Karpas-422 (cell line): ENCODE measurements around the gene CDC14B. TPM values are rescaled to one million over a fixed set of nuclear protein-coding genes. Genes with fewer than 3 reads are reported as not detected.

ENCODE experiments used
- DNase-seq: peaks from one replicate; pipeline ENCODE4 v3.0.0-alpha.2; 2015
- H2AFZ ChIP-seq: fragments of 200-600 bp; sonication (generic); 2 replicates; pipeline ENCODE4 v1.6.1; 2014; ENCODE audit warnings: antibody characterized with exemption, low read length, mixed read lengths
- H3K27ac ChIP-seq: fragments of 200-600 bp; sonication (generic); 2 replicates; pipeline ENCODE4 v1.5.1; 2014; ENCODE audit warnings: mild to moderate bottlenecking, low read length, moderate library complexity
- H3K27me3 ChIP-seq: fragments of 200-600 bp; sonication (generic); 2 replicates; pipeline ENCODE4 v1.6.1; 2014; ENCODE audit warnings: low read length, mixed read lengths
- H3K36me3 ChIP-seq: fragments of 200-600 bp; sonication (generic); 2 replicates; pipeline ENCODE4 v1.6.1; 2014; ENCODE audit warnings: low read length, mixed read lengths; ENCODE audit not compliant: insufficient read depth
- H3K4me1 ChIP-seq: fragments of 200-600 bp; sonication (generic); 2 replicates; pipeline ENCODE4 v1.6.1; 2014; ENCODE audit warnings: mild to moderate bottlenecking, low read length, mixed read lengths
- H3K4me2 ChIP-seq: fragments of 200-600 bp; sonication (generic); 2 replicates; pipeline ENCODE4 v1.6.1; 2014; ENCODE audit warnings: low read length, low read depth, mild to moderate bottlenecking; ENCODE audit not compliant: poor library complexity, severe bottlenecking
- H3K4me3 ChIP-seq: fragments of 200-600 bp; sonication (generic); 2 replicates; pipeline ENCODE4 v1.5.1; 2014; ENCODE audit warnings: mild to moderate bottlenecking, antibody characterized with exemption, low read length, mixed read lengths
- H3K79me2 ChIP-seq: fragments of 200-600 bp; sonication (generic); 2 replicates; pipeline ENCODE4 v1.6.1; 2014; ENCODE audit warnings: mild to moderate bottlenecking, low read length, mixed read lengths
- H3K9ac ChIP-seq: fragments of 200-600 bp; sonication (generic); 2 replicates; pipeline ENCODE4 v1.6.0; 2014; ENCODE audit warnings: low read length
- H3K9me2 ChIP-seq: fragments of 200-600 bp; sonication (generic), shearing (Covaris generic); replicated peaks from 2 replicates; pipeline ENCODE4 v1.6.0; 2014; ENCODE audit warnings: mild to moderate bottlenecking, low read length, moderate library complexity; ENCODE audit not compliant: insufficient read depth
- H3K9me3 ChIP-seq: fragments of 300-700, 200-600 bp; sonication (generic); 2 replicates; pipeline ENCODE4 v1.6.1; 2014; ENCODE audit warnings: low read length, mixed read lengths
- H4K20me1 ChIP-seq: fragments of 200-600 bp; sonication (generic); 2 replicates; pipeline ENCODE4 v1.6.1; 2014; ENCODE audit warnings: mild to moderate bottlenecking, antibody characterized with exemption, low read length, low read depth; ENCODE audit not compliant: insufficient read depth
- total RNA-seq: library from RNA; depleted of rRNA; stranded (reverse); fragments of >200 nt; shearing (Covaris generic); gene quantifications from 2 replicates; pipeline ENCODE4 v1.2.3, GENCODE V29; 2014; ENCODE audit warnings: low replicate concordance

CDC14B gene
- total RNA-seq, 1 experiment from 2014 or later, result 1.3 TPM

- no peak overlapping the region for H2AFZ ChIP-seq
- no peaks in the 10 kb centered on the region for H3K79me2 ChIP-seq
- H3K4me2 ChIP-seq, result no peak overlapping the region
- H3K4me3 ChIP-seq, result no peak overlapping the region
- no peaks in the 10 kb centered on the region for H3K27me3 ChIP-seq
- H3K27ac ChIP-seq, result no peak overlapping the region
- DNase-seq, result no peak
- no peaks in the 10 kb centered on the region for H4K20me1 ChIP-seq
- no peaks in the 10 kb centered on the region for H3K9me3 ChIP-seq
- H3K4me1 ChIP-seq, result no peaks in the 10 kb centered on the region
- H3K36me3 ChIP-seq, result no peaks in the 10 kb centered on the region
- no peak overlapping the region for H3K9ac ChIP-seq
- H3K9me2 ChIP-seq, result no peaks in the 10 kb centered on the region
Observed at GRCh38 chr9:96490534-96491078, 129.0 kb downstream of the CDC14B start.

DNA sequence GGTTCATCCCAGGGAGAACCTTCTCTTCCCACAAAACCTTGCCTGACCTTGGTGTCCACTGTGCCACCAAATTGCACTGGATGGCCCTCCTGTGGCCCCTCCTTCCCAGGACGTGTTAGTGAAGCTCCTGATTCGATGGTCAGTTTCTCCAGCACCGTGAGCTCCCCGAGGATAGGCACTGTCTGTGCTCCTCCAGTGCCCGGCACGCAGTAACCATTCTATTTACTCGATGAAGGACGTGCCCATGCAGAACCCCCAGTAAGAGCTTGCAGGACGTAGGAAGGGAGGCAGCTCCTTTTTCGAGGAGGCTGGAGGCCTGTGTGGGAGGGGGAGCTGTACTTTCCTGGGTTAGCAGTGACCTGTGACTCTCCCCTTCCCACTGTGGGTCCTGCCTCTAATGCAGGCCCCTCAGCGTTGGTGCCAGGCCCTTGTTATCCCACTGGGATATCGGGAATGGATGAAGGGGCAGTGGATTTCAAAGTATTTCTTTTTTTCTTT, 130.1 kb downstream of the CDC14B start:
- H3K9me3 ChIP-seq, result no peaks in the 10 kb centered on the region
- H3K4me3 ChIP-seq, result no peak overlapping the region
- H3K27me3 ChIP-seq, result no peaks in the 10 kb centered on the region
- no peaks in the 10 kb centered on the region for H3K9me2 ChIP-seq
- H3K79me2 ChIP-seq, result no peaks in the 10 kb centered on the region
- no peaks in the 10 kb centered on the region for H4K20me1 ChIP-seq
- H2AFZ ChIP-seq, result no peak overlapping the region
- H3K27ac ChIP-seq, result no peak overlapping the region
- H3K9ac ChIP-seq, result no peak overlapping the region
- H3K36me3 ChIP-seq, result no peaks in the 10 kb centered on the region
- no peak for DNase-seq
- no peak overlapping the region for H3K4me2 ChIP-seq
- peaks cover 5% of the 10 kb centered on the region for H3K4me1 ChIP-seq

- Histone ChIP-seq H3K9me3 (no peaks in the 10 kb centered on the region), H3K4me1 (peaks cover 12% of the 10 kb centered on the region), H4K20me1 (no peaks in the 10 kb centered on the region), H3K9me2 (no peaks in the 10 kb centered on the region), H2AFZ (no peak overlapping the region), H3K9ac (no peak overlapping the region), H3K4me3 (no peak overlapping the region), H3K4me2 (no peak overlapping the region), H3K27ac (no peak overlapping the region), H3K36me3 (no peaks in the 10 kb centered on the region), H3K27me3 (no peaks in the 10 kb centered on the region), H3K79me2 (no peaks in the 10 kb centered on the region)
- no peak for DNase-seq
Observed at GRCh38 chr9:96487949-96488348, 131.7 kb downstream of the CDC14B start.

- no peaks in the 10 kb centered on the region for H3K9me3 ChIP-seq
- no peak overlapping the region for H3K4me3 ChIP-seq
- no peaks in the 10 kb centered on the region for H3K36me3 ChIP-seq
- no peak for DNase-seq
- no peaks in the 10 kb centered on the region for H3K9me2 ChIP-seq
- no peaks in the 10 kb centered on the region for H4K20me1 ChIP-seq
- no peak overlapping the region for H3K4me2 ChIP-seq
- H3K27ac ChIP-seq, result no peak overlapping the region
- no peak overlapping the region for H2AFZ ChIP-seq
- H3K9ac ChIP-seq, result no peak overlapping the region
- H3K27me3 ChIP-seq, result no peaks in the 10 kb centered on the region
- peaks cover 12% of the 10 kb centered on the region for H3K4me1 ChIP-seq
- no peaks in the 10 kb centered on the region for H3K79me2 ChIP-seq
Observed at GRCh38 chr9:96487029-96487396, 132.6 kb downstream of the CDC14B start.

DNA sequence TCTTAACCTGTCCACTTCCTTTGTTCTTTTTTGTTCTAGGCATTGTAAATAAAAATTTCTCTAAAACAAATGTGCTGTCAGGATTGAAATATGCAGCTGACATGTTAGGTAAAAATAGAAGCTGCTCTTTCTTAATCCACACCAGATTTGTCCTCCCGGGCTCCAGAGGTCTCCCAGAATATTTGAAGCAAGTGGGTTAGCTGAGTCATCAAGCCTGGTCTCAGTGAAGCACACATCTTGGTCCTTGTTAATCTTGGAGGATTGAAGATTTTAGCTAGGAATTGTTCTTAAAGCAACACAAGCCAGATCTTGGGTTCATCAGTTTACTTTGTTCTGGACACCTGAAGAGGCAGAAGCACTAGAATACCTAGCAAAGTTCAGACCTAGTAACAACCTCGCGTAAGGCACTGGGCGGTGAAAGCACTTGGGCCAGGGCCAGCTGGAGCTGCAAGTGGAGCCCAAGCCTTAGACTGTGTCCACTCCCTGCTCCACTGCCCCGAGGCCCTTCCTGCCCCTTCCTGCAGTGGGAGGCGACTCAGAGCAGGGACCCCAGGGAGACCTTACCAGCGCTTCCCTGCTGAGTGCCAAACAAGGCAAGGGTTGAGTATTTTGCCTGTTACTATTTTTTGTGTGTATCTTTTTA, 133.1 kb downstream of the CDC14B start:
- no peaks in the 10 kb centered on the region for H3K9me3 ChIP-seq
- no peak overlapping the region for H2AFZ ChIP-seq
- H3K9ac ChIP-seq, result no peak overlapping the region
- H3K4me3 ChIP-seq, result no peak overlapping the region
- DNase-seq, result no peak
- peaks cover 12% of the 10 kb centered on the region for H3K4me1 ChIP-seq
- no peak overlapping the region for H3K4me2 ChIP-seq
- no peaks in the 10 kb centered on the region for H4K20me1 ChIP-seq
- no peaks in the 10 kb centered on the region for H3K79me2 ChIP-seq
- H3K27me3 ChIP-seq, result no peaks in the 10 kb centered on the region
- no peaks in the 10 kb centered on the region for H3K36me3 ChIP-seq
- no peaks in the 10 kb centered on the region for H3K9me2 ChIP-seq
- no peak overlapping the region for H3K27ac ChIP-seq

- H3K27ac ChIP-seq, result no peak overlapping the region
Observed at GRCh38 chr9:96485280-96485679, 134.4 kb downstream of the CDC14B start.

GRCh38 chr9:96484521-96484931, 135.1 kb downstream of the CDC14B start:
- H3K9me2 ChIP-seq, result no peaks in the 10 kb centered on the region
- H3K79me2 ChIP-seq, result no peaks in the 10 kb centered on the region
- H3K4me3 ChIP-seq, result no peak overlapping the region
- H3K4me2 ChIP-seq, result peak overlapping the region; percentile 22
- H3K4me1 ChIP-seq, result peaks cover 12% of the 10 kb centered on the region
- no peak overlapping the region for H3K9ac ChIP-seq
- no peaks in the 10 kb centered on the region for H3K9me3 ChIP-seq
- H2AFZ ChIP-seq, result no peak overlapping the region
- H3K27ac ChIP-seq, result no peak overlapping the region
- no peaks in the 10 kb centered on the region for H4K20me1 ChIP-seq
- H3K36me3 ChIP-seq, result no peaks in the 10 kb centered on the region
- H3K27me3 ChIP-seq, result no peaks in the 10 kb centered on the region
- DNase-seq, result no peak

More at GRCh38 chr9:96485280-96485679, 134.4 kb downstream of the CDC14B start:
- H2AFZ ChIP-seq, result no peak overlapping the region
- no peak for DNase-seq
- H4K20me1 ChIP-seq, result no peaks in the 10 kb centered on the region
- no peaks in the 10 kb centered on the region for H3K79me2 ChIP-seq
- no peak overlapping the region for H3K4me2 ChIP-seq
- no peaks in the 10 kb centered on the region for H3K9me3 ChIP-seq
- no peak overlapping the region for H3K9ac ChIP-seq
- no peak overlapping the region for H3K4me3 ChIP-seq
- H3K36me3 ChIP-seq, result no peaks in the 10 kb centered on the region
- H3K27me3 ChIP-seq, result no peaks in the 10 kb centered on the region
- peaks cover 12% of the 10 kb centered on the region for H3K4me1 ChIP-seq
- H3K9me2 ChIP-seq, result no peaks in the 10 kb centered on the region

- no peaks in the 10 kb centered on the region for H3K9me3 ChIP-seq
- H3K9ac ChIP-seq, result no peak overlapping the region
- DNase-seq, result no peak
- peaks cover 15% of the 10 kb centered on the region for H3K4me1 ChIP-seq
- H3K27me3 ChIP-seq, result no peaks in the 10 kb centered on the region
- no peaks in the 10 kb centered on the region for H3K79me2 ChIP-seq
- no peaks in the 10 kb centered on the region for H3K9me2 ChIP-seq
- H3K4me2 ChIP-seq, result peak overlapping the region; percentile 22
- H2AFZ ChIP-seq, result no peak overlapping the region
- H4K20me1 ChIP-seq, result no peaks in the 10 kb centered on the region
- H3K4me3 ChIP-seq, result no peak overlapping the region
- H3K36me3 ChIP-seq, result no peaks in the 10 kb centered on the region
- no peak overlapping the region for H3K27ac ChIP-seq
Observed at GRCh38 chr9:96483733-96484390, 135.8 kb downstream of the CDC14B start.
